Measurements from ENCODE around the gene OR2L2.

OR2L2 gene

DNA sequence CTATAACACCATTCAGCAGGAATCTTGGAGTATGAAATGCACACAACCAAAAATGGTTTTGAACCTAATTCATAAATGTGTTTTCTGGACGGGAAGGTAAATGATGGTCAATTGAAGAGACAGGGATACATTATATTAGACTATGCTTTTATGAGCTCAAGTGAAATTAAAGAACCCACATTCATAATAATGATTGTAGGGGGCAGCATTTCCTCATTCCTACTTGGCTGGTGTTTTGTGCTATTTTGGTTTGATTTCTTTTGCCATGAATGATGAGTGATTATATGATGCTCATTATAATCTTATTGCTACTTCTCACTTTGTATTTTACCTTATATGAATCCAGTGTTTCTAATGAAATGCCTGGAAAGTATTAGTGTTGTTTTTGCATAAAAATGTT is 17.1 kb downstream of the OR2L2 start:
- no peak for TF ChIP-seq TAF1 (IDR thresholded peaks at IDR 0.05; ENCODE audit: borderline replicate concordance, insufficient read depth, low read length)

DNA sequence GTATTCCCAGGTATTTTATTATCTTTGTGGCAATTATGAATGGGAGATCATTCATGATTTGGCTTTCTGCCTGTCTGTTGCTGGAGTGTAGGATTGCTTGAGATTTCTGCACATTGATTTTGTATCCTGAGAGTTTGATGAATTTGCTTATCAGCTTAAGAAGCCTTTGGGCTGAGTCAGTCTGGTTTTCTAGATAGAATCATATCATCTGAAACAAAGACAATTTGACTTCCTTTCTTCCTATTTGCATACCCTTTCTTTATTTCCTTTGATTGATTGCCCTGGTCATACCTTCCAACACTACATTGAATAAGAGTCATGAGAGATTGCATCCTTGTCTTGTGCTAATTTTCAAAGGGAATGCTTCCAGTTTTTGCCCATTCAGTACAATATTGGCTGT is 24.8 kb downstream of the OR2L2 start:
- TF ChIP-seq, protein P1, sequence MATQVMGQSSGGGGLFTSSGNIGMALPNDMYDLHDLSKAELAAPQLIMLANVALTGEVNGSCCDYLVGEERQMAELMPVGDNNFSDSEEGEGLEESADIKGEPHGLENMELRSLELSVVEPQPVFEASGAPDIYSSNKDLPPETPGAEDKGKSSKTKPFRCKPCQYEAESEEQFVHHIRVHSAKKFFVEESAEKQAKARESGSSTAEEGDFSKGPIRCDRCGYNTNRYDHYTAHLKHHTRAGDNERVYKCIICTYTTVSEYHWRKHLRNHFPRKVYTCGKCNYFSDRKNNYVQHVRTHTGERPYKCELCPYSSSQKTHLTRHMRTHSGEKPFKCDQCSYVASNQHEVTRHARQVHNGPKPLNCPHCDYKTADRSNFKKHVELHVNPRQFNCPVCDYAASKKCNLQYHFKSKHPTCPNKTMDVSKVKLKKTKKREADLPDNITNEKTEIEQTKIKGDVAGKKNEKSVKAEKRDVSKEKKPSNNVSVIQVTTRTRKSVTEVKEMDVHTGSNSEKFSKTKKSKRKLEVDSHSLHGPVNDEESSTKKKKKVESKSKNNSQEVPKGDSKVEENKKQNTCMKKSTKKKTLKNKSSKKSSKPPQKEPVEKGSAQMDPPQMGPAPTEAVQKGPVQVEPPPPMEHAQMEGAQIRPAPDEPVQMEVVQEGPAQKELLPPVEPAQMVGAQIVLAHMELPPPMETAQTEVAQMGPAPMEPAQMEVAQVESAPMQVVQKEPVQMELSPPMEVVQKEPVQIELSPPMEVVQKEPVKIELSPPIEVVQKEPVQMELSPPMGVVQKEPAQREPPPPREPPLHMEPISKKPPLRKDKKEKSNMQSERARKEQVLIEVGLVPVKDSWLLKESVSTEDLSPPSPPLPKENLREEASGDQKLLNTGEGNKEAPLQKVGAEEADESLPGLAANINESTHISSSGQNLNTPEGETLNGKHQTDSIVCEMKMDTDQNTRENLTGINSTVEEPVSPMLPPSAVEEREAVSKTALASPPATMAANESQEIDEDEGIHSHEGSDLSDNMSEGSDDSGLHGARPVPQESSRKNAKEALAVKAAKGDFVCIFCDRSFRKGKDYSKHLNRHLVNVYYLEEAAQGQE (IDR thresholded peaks at IDR 0.05; ENCODE audit: insufficient read depth in 1 of 2, low read depth in 2 of 2, low read length in 2 of 2) = no peak
- TF ChIP-seq FOXP2 (optimal IDR thresholded peaks at IDR 0.05; ENCODE audit: borderline replicate concordance, extremely low read depth, extremely low read length, insufficient read depth) (no peak), POLR2AphosphoS5 (IDR thresholded peaks at IDR 0.05; ENCODE audit: low read depth, low read length) (no peak), TAF1 (IDR thresholded peaks at IDR 0.05; ENCODE audit: borderline replicate concordance, insufficient read depth, low read length) (no peak), SIN3A (IDR thresholded peaks at IDR 0.05; ENCODE audit: borderline replicate concordance, insufficient read depth, low read length) (no peak)

DNA sequence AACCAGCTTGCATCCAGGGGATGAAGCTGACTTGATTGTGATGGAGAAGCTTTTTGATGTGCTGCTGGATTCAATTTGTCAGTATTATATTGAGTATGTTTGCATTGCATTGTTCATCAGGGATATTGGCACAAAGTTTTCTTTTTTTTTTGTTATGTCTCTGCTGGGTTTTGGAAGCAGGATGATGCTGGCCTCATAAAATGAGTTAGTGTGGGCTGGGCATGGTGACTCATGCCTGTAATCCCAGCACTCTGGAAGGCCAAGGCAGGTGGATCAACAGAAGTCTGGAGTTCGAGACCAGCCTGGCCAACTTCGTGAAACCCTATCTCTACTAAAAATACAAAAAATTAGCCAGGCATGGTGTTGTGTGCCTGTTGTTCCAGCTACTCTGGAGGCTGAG is 25.4 kb downstream of the OR2L2 start:
- TF ChIP-seq FOXP2 (optimal IDR thresholded peaks at IDR 0.05; ENCODE audit: borderline replicate concordance, extremely low read depth, extremely low read length, insufficient read depth) = no peak
- TF ChIP-seq, protein P1 (IDR thresholded peaks at IDR 0.05; ENCODE audit: insufficient read depth in 1 of 2, low read depth in 2 of 2, low read length in 2 of 2) = no peak
- no peak for TF ChIP-seq SIN3A (IDR thresholded peaks at IDR 0.05; ENCODE audit: borderline replicate concordance, insufficient read depth, low read length)
- no peak for TF ChIP-seq TAF1 (IDR thresholded peaks at IDR 0.05; ENCODE audit: borderline replicate concordance, insufficient read depth, low read length)
- no peak for TF ChIP-seq POLR2AphosphoS5 (IDR thresholded peaks at IDR 0.05; ENCODE audit: low read depth, low read length)

- TF ChIP-seq, protein P1 (IDR thresholded peaks at IDR 0.05; ENCODE audit: insufficient read depth in 1 of 2, low read depth in 2 of 2, low read length in 2 of 2) = no peak
- TF ChIP-seq SIN3A (IDR thresholded peaks at IDR 0.05; ENCODE audit: borderline replicate concordance, insufficient read depth, low read length) (no peak), FOXP2 (optimal IDR thresholded peaks at IDR 0.05; ENCODE audit: borderline replicate concordance, extremely low read depth, extremely low read length, insufficient read depth) (no peak), POLR2AphosphoS5 (IDR thresholded peaks at IDR 0.05; ENCODE audit: low read depth, low read length) (no peak), TAF1 (IDR thresholded peaks at IDR 0.05; ENCODE audit: borderline replicate concordance, insufficient read depth, low read length) (no peak)
Measured at GRCh38 chr1:248065071-248065470, 35.2 kb downstream of the OR2L2 start.

- TF ChIP-seq POLR2AphosphoS5 (IDR thresholded peaks at IDR 0.05; ENCODE audit: low read depth, low read length) = no peak
- TF ChIP-seq, protein P1 (IDR thresholded peaks at IDR 0.05; ENCODE audit: insufficient read depth in 1 of 2, low read depth in 2 of 2, low read length in 2 of 2) = no peak
- no peak for TF ChIP-seq SIN3A (IDR thresholded peaks at IDR 0.05; ENCODE audit: borderline replicate concordance, insufficient read depth, low read length)
- TF ChIP-seq FOXP2 (optimal IDR thresholded peaks at IDR 0.05; ENCODE audit: borderline replicate concordance, extremely low read depth, extremely low read length, insufficient read depth) = no peak
- no peak for TF ChIP-seq TAF1 (IDR thresholded peaks at IDR 0.05; ENCODE audit: borderline replicate concordance, insufficient read depth, low read length)
Measured at GRCh38 chr1:248065604-248066003, 35.7 kb downstream of the OR2L2 start.

Measured in PFSK-1 (cell line).